ENCODE results near the gene SCYGR8.

The SCYGR8 gene

GRCh38 chr2:227761740-227762476 is 16.2 kb downstream of the SCYGR8 start:
- no peak for DNase-seq

DNA sequence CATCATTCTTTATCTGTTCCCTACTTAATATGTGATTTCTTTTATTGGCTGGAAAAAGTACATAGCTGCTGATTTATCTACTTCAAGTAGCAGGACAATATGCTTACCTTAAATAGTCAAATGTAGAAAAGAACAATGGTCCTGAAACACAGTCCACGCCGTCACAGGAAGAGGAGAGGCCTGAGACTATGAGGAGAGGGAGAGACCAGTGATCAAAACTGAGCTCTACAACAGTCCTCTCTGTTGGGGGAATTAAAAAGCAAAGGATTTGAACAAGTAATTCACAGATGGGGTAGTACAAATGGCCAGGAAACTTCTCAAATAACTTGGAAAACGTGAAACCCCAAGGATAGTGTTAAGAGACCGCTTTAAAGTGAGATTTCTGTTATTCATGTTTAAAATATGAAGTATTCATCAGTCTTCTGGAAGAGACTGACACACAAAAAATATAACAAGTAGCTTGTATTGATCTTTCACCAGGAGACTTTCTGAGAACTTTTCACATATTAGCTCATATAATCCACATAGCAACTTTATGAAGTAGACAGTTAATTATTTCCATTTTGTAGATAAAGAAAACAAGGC is 20.2 kb downstream of the SCYGR8 start:
- peak; percentile 8 for DNase-seq

DNA sequence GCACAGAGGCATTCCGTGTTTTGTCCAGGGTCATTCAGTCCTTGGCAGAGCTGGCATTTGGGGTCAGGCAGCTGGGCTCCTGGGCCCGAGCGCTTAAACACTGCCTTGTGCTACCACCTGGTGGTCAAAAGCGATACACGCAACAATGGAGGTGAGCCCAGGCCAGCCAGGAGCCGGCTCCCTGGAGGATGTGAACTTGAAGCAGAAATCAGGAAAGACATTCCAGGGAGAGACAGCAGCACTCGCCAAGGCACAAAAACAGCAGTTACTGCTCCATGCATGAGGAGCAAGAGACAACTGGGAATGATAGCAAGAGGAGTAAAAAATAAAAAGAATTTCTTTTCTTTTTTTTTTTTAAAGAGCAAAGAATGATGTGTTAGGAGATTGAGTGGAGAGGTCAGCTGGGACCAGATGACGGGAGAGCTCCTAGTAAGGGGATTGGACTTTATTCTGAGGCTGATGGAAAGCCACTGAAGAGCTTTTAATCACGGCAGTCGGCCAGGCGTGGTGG is 20.7 kb downstream of the SCYGR8 start:
- DNase-seq: peak; percentile 85

DNA sequence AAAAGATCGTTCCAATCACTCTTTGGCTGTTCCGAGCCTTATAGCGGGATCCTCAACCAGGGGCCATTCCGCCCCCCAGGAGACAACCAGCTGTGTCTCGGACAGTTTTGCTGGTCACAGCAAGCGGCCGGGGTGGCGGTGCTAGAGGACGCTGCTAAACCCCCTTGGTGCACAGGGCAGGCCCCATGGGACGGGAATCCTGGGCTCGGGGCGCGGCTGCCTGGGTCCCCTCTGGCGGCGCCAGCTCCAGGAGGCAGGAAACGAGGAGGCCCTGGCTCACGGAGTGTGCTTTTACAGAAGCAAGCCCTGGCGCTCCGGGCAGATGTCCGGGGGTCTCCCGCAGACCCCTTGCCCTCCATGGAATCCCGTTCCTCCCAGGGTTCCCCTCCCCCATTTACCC is 22.1 kb downstream of the SCYGR8 start:
- no peak for DNase-seq

DNA sequence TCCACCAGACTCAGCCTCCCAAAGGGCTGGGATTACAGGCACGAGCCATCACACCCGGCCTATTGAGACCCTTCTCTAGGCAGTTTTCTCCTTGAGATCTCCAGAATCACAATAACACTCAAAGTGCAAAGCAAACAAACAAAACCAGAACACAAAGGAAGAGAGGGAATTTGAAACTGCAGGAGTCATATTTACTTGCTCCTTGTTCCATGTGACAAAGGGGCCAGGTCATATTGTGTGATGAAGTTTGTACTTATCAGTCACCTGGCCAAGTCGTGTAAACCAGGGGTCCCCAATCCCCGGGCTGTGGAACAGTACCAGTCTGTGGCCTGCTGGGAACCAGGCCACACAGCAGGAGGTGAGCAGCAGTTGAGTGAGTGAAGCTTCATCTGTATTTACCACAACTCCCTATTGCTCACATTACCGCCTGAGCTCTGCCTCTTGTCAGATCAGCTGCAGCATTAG is 26.5 kb downstream of the SCYGR8 start:
- peak; percentile 87 for DNase-seq

DNA sequence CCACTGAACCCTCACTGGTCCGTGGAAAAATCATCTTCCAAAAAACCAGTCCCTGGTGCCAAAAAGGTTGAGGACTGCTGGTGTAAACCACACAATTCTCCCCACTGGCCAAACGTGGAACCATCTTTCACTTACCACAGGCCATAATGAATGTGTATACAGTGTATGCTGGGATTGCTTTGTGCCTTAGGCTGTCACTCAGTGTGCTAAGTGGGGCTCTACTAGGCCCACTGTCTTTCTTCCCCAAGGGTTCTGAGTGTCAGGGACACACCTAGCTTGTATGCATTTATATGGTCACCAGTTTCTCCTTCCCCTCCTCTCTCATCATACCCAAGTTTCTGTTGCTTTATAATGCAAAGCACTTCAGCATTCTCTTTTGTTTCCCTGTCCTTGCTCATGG is 27.2 kb downstream of the SCYGR8 start:
- DNase-seq: peak; percentile 35

DNA sequence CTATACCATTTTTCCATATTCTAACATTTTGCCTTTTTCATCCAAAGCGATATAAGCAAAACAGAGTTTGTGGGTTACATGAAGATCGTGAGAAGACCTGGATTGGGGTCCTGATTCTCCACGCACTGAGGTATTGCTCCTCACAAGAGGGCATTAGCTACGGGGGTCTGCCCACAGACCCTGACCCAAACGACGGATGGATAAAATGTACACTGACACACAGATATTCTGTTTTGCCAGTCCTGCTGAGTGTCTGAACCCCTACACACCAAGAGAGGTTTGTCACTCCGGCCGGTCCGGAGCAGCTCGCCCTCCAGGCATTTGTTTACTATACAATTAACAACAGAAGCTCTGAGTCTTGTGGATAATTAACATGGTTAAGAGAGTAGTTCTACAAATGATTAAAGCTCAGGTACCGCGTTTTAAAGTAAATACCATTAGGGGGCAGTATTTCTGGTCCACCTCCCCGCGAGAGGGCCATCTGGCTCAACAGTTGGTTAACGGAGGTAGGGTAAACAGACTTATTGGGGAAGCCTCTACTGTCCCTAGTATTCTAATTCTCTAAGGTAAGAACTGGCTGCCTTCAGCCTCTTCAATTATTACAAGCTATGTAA is 28.4 kb downstream of the SCYGR8 start:
- DNase-seq: peak; percentile 56

- no peak for DNase-seq
Measured at GRCh38 chr2:227774895-227775842, 29.5 kb downstream of the SCYGR8 start.

DNA sequence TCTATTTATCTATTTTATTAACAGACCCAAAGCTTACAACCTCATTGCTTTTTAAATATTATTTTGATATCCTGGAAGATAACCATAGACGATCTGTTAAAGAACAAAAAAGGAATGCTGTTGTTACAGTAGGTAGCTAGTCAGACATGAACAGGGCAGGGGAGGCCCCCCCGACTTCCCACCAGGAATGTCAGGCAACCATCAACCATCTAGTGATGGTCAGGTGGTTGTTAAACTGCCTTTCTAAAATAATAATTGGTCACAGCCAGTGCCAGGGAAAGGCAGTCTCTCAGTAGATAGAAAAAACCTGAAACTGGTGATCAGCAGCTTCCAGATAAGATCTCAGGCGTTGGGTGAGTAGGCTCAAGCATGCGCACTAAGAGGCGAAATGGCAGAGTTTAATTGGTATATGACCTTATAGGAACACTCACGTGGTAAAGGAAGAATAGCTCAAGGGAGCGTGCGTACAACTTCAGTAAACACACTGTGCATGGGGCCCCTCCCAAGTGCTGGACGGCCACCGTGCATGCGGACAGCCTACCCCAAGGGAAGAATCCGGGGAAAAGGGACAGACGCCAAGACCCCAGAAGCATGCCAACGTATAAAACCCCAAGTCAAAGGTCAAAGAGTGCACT is 35.4 kb downstream of the SCYGR8 start:
- no peak for DNase-seq

- no peak for DNase-seq
Measured at GRCh38 chr2:227781841-227782240, 36.1 kb downstream of the SCYGR8 start.

DNA sequence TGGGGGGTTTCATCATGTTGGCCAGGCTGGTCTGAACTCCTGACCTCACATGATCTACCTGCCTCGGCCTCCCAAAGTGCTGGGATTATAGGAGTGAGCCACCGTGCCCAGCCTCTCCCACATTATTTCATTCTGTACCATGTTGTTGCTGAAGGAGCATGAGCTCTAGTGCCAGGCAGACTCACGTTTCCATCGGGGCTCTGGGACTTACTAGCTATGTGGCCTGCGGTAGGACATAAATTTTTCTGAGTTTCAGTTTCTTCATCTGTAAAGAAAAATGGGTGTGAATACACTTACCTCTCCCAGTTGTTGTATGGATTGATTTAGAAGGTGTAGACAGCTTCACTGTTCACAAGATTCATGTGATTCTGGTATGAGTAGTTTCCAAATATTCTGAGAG is 37.1 kb downstream of the SCYGR8 start:
- DNase-seq: no peak

DNA sequence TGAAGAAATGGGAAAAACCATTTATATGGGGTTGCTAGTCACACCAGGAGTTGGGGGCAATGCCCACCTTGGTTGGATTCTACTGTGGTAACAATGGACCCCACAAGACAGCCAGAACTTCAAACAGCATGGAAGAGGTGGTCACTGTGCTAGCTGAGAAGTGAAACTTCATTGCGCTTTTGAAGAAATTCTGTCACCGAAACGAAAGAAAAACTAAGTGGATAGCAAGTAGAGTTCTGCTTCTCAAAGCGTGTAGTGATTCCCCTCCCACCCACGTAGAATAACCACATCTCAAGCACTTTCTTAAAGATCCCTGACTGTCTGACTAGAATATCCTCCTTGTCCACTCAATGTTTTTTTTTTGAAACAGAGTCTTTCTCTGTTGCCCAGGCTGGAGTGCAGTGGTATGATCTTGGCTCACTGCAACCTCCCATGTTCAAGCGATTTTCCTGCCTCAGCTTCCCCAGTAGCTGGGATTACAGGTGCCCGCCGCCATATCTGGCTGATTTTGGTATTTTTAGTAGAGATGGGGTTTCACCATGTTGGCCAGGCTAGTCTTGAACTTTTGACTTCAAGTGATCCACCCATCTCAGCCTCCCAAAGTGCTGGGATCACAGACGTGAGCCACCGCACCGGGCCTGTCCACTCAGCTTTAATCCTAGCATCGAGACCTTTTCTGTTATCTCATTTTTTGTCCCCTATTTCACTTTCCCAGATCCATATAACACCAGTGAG is 37.9 kb downstream of the SCYGR8 start:
- DNase-seq: no peak

GRCh38 chr2:227785293-227785692 is 39.6 kb downstream of the SCYGR8 start:
- DNase-seq: no peak

DNA sequence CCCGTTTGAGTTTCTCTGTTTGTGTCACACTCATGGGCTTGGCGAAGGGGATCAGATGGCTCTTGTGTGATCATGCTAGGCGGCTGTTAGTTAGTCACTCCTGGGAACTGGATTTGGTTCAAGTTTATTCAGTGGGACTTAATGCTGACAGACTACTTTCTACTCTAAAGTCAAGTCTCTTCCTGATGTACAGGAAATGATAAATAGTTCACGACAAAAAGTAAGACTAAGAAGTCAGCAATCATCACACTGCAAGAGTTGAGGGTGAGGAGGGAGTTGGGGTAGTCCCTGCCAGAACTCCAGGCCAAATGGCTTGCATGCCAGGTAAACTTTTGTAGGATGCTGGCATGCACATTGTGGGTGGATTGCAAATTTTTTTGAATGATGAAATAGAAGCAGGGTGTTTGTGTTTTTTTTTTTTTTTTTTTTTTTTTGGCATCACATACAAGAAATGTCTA is 42.9 kb downstream of the SCYGR8 start:
- no peak for DNase-seq

DNA sequence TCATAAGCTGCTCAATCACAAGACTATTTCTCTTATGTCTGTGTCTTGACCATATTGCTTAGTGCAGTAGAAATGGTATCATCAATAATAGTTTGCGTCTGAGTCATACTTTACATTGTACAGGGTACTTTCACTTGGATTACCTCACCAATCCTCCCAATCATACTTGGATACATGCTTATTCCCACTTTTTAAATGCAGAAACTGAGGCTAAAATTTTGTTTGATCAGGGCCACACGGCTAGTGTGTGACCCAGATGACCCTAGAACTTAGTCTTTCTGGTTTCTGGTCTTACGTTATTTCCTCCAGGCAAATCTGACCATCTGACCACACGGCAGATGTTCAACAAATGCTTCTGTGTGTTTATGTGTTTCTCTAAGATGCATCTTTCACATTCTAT is 44.1 kb downstream of the SCYGR8 start:
- DNase-seq: no peak

GRCh38 chr2:227793148-227793712 is 47.5 kb downstream of the SCYGR8 start:
- no peak for DNase-seq

Measured in DMS53 (cell line).